Myocyte (in vitro differentiated cells): Measurements from ENCODE around the gene SLC7A5. TPM values are rescaled to one million over a fixed set of nuclear protein-coding genes. Genes with fewer than 3 reads are reported as not detected.
"Not testable (repeated sequence)": the region's sequence is repeated elsewhere in the genome, so short reads cannot be mapped to it uniquely, and the experiment has no call there.

Experiments used
- DNase-seq: peaks from one replicate; pipeline ENCODE4 v3.0.0-alpha.2; 2012; ENCODE audit warnings: low read depth
- polyA plus RNA-seq: library from polyadenylated mRNA; unstranded; fragments of >200 nt; gene quantifications from one replicate; pipeline ENCODE4 v1.2.1, GENCODE V29; 2012; ENCODE audit warnings: missing spikeins
- total RNA-seq: library from RNA; depleted of rRNA; stranded (reverse); fragments of >200 nt; gene quantifications from 2 replicates; pipeline ENCODE4 v1.2.3, GENCODE V29; 2014

The SLC7A5 gene
- total RNA-seq = 47.1 and 48.6 TPM in 2 replicates
- polyA plus RNA-seq = 469 TPM

DNA sequence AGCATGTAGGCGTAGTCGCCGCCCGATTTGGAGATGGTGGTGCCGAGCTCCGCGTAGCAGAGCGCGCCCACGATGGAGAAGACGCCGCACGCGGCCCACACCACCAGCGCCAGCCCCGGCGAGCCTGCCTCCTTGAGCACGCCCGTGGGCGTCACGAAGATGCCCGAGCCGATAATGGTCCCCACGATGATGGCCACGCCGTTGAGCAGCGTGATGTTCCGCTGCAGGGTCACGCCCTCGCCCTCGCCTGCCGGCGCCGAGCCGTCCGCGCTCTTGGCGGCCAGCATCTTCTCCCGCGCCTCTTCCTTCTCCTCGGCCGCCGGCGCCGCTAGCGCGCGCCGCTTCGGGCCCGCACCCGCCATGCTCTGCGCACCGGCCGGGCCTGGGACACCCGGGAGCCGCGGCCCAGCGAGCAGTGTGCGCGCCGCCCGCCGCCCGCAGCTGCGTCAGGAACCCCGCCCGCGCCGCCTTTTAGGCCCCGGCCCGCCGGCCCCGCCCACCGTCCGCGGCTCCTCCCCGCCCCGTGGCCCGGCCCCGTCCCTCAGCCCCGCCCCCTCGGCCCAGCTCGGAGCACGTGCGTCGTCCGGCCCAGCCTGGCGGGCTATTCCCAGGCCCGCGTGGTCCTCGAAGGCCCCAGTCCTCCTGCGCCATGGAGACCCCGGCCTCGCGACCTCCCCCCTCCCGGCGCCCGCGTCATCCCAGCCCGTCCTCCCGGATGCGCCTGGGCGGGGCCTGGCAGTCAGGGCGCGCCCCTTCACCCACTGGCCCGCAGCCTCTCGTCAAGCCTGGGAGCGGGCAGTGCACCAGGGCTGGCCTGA lies at the start of gene SLC7A5:
Gene SLC7A5 (minus strand): TSS at position 447 of the 818 bp plus-strand sequence. CDS start 85 bp downstream, at position 362.
- DNase-seq = peak; percentile 76

GRCh38 chr16:87918338-87918737 lies 49.0 kb upstream of the SLC7A5 start:
- DNase-seq = no peak

GRCh38 chr16:87917503-87917902 lies 48.2 kb upstream of the SLC7A5 start:
- DNase-seq = no peak

GRCh38 chr16:87914812-87915211 lies 45.5 kb upstream of the SLC7A5 start:
- no peak for DNase-seq

- not testable (repeated sequence) for DNase-seq
Observed at GRCh38 chr16:87914021-87914725, 44.9 kb upstream of the SLC7A5 start.

DNA sequence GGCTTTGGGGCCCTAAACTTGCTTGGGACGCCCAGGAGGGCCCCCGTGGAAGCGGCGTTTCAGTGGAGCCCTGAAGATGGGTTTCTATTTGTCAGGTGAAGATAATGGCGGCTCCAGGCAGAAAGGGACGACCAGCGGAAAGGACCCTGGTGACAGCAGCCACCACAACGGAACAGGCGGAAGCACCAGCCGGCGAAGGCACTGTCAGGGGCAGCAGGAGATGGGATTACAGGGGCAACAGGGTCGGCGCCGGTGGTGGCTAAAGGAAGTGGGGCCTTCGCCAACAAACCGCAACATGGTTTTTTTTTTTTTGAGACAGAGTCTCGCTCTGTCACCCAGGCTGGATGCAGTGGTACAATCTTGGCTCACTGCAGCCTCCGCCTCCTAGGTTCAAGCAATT lies 43.4 kb upstream of the SLC7A5 start:
- not testable (repeated sequence) for DNase-seq

- DNase-seq = peak; percentile 96
Observed at GRCh38 chr16:87911106-87911763, 41.9 kb upstream of the SLC7A5 start.

DNA sequence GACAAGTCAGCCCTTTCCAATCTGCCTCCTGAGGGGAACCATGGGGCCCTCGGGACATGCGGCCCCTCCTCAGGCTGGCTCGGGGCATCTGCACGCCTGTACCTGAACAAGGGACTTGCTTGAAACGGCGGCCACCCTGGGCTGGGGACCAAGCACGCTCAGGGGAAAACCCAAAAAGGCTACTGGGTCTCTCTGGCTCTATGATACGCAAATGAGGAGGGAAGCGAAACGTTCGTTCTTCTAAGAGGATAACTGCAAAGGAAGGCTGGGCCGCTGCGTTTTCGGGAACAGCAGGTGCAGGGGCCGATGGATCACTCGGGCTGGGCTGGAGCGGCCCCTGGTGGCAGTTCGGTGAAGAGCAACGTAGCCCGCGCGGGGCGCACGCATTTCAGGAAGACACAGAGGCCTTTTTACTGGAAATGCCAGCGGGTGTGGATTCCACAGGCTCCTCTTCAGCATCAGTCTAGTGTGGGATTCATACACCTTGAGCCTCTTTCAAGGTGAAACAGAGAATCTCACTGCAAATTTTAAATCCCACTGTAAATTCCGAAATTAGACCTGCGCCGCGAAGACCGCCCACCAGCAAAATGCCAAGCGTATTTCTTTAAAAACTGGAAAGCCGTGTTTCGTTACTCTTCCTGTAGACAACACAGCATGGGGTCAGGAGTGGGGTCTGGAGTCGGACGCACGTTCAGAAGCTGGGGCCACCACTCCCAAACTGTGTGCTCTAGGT lies 40.1 kb upstream of the SLC7A5 start:
- peak; percentile 66 for DNase-seq

GRCh38 chr16:87908101-87908500 lies 38.8 kb upstream of the SLC7A5 start:
- DNase-seq = not testable (repeated sequence)

DNA sequence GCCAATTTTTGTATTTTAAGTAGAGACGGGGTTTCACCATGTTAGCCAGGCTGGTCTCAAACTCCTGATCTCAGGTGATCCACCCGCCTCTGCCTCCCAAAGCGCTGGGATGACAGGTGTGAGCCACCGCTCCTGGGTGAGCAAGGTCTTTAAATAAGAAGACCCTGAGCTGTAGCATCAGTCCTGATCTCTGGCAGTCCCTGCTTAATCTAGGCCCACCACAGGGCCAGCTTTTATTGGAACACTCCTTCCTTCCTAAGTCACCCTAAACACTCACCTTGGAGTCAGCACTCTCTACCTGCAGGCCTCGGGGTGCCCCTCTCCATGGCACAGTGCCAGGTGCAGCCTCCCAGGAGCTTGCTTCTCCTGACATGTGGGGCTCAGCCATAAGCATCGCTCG lies 36.2 kb upstream of the SLC7A5 start:
- DNase-seq = not testable (repeated sequence)

DNA sequence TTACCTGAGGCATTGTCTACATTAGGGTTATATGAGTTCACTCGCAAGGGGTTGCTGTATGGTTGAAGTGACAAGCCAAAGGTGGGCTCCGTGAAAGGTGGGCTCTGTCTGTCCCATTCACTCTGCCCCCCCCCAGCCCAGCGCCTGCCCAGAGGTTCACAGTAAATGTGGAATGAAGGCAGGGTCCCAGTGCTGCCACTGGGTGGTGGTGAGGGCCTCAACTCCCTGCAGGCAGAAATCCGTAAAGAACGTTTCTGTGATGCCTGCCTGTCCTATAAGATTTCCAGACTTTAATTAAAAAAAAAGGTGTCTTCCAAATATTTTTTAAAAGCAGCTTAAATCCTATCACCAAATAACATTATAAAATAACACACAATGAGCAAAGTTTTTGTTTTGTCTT lies 35.7 kb upstream of the SLC7A5 start:
- not testable (repeated sequence) for DNase-seq

DNA sequence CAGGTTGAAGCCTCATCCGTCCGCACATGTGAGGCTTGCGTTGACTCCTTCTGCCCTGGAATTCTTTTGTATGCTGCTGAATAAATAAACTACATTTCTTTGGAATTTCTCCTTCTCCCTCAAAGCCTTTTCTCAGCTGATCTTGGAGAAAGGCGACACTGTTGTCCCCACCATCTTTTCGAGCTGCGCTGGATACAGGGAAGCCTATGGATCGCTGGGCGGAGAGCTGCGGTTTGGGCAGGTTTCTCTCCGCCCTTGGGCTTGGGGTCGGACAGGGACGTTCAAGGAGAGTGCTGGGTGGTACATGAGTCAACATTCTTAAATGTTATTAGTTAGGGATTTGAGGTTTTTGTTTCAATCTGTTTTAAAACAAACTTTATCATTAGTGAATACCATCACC lies 31.2 kb upstream of the SLC7A5 start:
- not testable (repeated sequence) for DNase-seq

- no peak for DNase-seq
Observed at GRCh38 chr16:87897521-87898505, 28.5 kb upstream of the SLC7A5 start.

GRCh38 chr16:87896924-87897520 lies 27.7 kb upstream of the SLC7A5 start:
- not testable (repeated sequence) for DNase-seq

GRCh38 chr16:87896176-87896890 lies 27.0 kb upstream of the SLC7A5 start:
- not testable (repeated sequence) for DNase-seq

DNA sequence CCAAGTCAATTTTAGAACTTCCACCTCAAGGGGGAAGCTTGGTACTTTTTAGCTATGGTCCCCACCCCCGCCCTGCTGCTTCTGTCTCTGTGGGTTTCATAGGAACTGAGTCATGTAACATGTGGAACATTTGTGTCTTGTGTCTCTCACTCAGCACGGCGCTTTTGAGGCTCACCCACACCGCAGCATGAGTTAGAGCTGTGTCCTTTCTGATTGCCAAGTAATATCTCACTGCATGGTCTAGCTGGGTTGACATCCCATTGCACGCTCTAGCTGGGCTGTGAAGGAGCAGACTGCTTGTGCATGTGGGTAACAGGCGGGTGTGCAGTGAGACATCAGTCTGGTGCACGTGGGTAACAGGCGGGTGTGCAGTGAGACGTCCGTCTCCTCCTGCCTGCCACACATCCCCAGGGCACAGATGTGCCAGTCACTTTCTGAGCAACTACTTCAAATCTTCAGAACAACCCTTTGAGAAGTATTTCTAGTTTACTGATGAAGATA lies 26.4 kb upstream of the SLC7A5 start:
- DNase-seq = peak; percentile 77

- DNase-seq = peak; percentile 88
Observed at GRCh38 chr16:87894005-87894404, 24.7 kb upstream of the SLC7A5 start.

DNA sequence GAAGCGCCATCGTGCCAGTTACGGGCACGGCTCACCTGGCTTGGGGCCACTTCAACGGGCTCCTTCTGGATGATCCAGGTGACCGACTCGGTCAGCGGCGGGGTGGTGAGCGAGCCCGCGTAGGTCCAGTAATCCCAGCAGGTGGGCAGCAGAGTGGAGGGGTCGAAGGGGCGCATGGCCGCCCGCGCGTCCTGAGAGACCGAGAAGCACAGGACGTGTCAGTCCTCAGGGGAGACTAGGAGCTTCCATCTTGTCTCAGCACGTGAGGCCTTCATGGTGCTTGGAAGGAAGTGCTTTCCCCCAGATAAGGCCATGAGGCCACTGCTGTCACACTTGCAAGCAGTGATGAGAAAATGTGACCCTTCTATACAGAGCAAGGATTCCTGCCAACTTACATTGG lies 22.5 kb upstream of the SLC7A5 start:
- DNase-seq = no peak

DNA sequence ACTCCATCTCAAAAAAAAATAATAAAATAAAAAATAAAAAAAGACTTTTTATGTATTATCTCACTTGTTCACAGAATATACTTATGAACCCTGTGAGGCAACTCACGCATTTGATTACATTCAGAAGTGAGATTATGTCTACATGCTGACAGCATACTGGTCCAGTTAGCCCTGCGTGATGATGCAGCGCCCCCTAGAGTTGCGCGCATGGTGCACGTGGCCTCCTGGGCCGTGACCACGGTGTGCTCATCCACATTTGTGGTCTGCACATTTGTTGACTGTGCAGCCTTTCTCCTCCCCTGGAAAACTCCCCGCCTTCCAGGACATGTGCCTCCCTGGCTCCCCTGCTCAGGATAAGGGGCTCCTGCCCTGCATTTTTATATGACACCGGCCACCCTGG lies 20.5 kb upstream of the SLC7A5 start:
- DNase-seq = not testable (repeated sequence)
